Right lobe of liver (tissue), 4 donors: ENCODE results near the gene PRADC1.

Experiments used
- POLR2A ChIP-seq: fragments of 450-650 bp; IDR thresholded peaks from one replicate; pipeline ENCODE4 v1.6.1; 2017; ENCODE audit warnings: antibody characterized with exemption, mild to moderate bottlenecking
- TF ChIP-seq, protein P1 (sequence below), 4 donors: fragments of 200-600 bp in 3 of 4; fragments of 450-650 bp in 1 of 4; IDR thresholded peaks; one replicate each; pipeline versions ENCODE4 v1.5.1 to v1.8.0; 2016 to 2022; ENCODE audit warnings: antibody characterized with exemption in 4 of 4, mild to moderate bottlenecking in 2 of 4
- donor health status: DM: no; HTN: no; CAD: no.
- donor health status: DM: no; HTN: no; CAD: no.
- donor health status: DM: no; HTN: yes; CAD: no.

DNA sequence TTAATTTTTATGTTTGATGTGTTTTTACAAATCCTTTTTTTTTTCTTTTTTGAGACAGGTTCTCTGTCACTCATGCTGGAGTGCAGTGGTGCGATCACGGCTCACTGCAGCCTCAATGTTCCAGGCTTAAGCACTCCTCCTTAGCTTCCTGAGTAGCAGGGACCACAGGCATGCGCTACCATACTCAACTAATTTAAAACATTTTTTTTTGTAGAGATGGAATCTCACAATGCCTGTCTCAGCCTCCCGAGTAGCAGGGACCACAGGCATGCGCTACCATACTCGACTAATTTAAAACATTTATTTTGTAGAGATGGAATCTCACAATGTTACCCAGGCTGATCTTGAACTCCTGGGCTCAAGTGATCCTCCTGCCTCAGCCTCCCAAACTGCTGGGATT lies 27.4 kb downstream of the PRADC1 start:
- TF ChIP-seq, protein P1, sequence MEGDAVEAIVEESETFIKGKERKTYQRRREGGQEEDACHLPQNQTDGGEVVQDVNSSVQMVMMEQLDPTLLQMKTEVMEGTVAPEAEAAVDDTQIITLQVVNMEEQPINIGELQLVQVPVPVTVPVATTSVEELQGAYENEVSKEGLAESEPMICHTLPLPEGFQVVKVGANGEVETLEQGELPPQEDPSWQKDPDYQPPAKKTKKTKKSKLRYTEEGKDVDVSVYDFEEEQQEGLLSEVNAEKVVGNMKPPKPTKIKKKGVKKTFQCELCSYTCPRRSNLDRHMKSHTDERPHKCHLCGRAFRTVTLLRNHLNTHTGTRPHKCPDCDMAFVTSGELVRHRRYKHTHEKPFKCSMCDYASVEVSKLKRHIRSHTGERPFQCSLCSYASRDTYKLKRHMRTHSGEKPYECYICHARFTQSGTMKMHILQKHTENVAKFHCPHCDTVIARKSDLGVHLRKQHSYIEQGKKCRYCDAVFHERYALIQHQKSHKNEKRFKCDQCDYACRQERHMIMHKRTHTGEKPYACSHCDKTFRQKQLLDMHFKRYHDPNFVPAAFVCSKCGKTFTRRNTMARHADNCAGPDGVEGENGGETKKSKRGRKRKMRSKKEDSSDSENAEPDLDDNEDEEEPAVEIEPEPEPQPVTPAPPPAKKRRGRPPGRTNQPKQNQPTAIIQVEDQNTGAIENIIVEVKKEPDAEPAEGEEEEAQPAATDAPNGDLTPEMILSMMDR (IDR thresholded peaks at IDR 0.05), result no peak
- TF ChIP-seq POLR2A, result no peak
